ENCODE data around the gene LTBP1. TPM values are rescaled to one million over a fixed set of nuclear protein-coding genes. Genes with fewer than 3 reads are reported as not detected.

LTBP1 gene
- total RNA-seq, 2 donors from 2014 or later: 25.9 to 99.8 TPM

GRCh38 chr2:33442528-33443079 is 495.9 kb downstream of the LTBP1 start:
- TF ChIP-seq POLR2A (IDR thresholded peaks at IDR 0.05) (no peak), POLR2AphosphoS5 (IDR thresholded peaks at IDR 0.05) (no peak)
- TF ChIP-seq, protein P1, sequence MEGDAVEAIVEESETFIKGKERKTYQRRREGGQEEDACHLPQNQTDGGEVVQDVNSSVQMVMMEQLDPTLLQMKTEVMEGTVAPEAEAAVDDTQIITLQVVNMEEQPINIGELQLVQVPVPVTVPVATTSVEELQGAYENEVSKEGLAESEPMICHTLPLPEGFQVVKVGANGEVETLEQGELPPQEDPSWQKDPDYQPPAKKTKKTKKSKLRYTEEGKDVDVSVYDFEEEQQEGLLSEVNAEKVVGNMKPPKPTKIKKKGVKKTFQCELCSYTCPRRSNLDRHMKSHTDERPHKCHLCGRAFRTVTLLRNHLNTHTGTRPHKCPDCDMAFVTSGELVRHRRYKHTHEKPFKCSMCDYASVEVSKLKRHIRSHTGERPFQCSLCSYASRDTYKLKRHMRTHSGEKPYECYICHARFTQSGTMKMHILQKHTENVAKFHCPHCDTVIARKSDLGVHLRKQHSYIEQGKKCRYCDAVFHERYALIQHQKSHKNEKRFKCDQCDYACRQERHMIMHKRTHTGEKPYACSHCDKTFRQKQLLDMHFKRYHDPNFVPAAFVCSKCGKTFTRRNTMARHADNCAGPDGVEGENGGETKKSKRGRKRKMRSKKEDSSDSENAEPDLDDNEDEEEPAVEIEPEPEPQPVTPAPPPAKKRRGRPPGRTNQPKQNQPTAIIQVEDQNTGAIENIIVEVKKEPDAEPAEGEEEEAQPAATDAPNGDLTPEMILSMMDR (IDR thresholded peaks at IDR 0.05): no peak
- no peak overlapping the region for H3K4me3 ChIP-seq
- no peaks in the 10 kb centered on the region for H3K4me1 ChIP-seq (replicated peaks)
- no peaks in the 10 kb centered on the region for H3K9me3 ChIP-seq
- intact Hi-C loops (cut with DNase I): no loop called here
- no peak overlapping the region for H3K27ac ChIP-seq
- no peak for DNase-seq (ENCODE audit: low spot score)
- no peaks in the 10 kb centered on the region for H3K36me3 ChIP-seq
- 72% methylated on average over 6 of the region's 6 CpGs for WGBS
- no peaks in the 10 kb centered on the region for H3K27me3 ChIP-seq (replicated peaks; ENCODE audit: insufficient read depth)

- H3K27ac ChIP-seq: no peak overlapping the region
- TF ChIP-seq POLR2A (IDR thresholded peaks at IDR 0.05) (no peak), POLR2AphosphoS5 (IDR thresholded peaks at IDR 0.05) (no peak)
- TF ChIP-seq, protein P1 (IDR thresholded peaks at IDR 0.05): no peak
Measured at GRCh38 chr2:33443274-33443829, 496.6 kb downstream of the LTBP1 start.

DNA sequence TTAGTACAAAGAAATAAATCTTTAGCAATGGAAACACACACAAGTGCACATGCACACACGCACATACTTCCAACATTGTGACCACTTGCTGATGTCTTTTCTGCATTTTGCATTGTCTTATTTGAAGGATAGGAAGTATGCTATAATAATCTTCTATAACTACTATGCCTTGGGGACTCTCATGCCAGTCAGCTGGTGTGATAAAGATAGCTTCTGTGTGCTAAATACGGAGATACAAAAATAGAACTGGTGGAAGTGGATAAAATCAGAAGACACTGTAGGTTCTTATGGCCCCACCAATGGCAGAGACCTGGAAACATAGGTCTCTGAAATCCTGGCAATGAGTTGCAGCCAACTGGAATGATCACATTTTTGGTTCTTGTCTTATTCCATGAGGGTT is 498.2 kb downstream of the LTBP1 start:
- TF ChIP-seq, protein P1 (IDR thresholded peaks at IDR 0.05): no peak
- no peak for TF ChIP-seq POLR2A (IDR thresholded peaks at IDR 0.05)
- TF ChIP-seq POLR2AphosphoS5 (IDR thresholded peaks at IDR 0.05): no peak
- Histone ChIP-seq H3K27me3 (replicated peaks; ENCODE audit: insufficient read depth) (no peaks in the 10 kb centered on the region), H3K4me1 (replicated peaks) (no peaks in the 10 kb centered on the region), H3K9me3 (no peaks in the 10 kb centered on the region), H3K27ac (no peak overlapping the region), H3K4me3 (no peak overlapping the region), H3K36me3 (no peaks in the 10 kb centered on the region)
- WGBS: 84% methylated on average over 2 of the region's 2 CpGs
- intact Hi-C loops (cut with DNase I): no loop called here
- DNase-seq (ENCODE audit: low spot score): no peak

More at GRCh38 chr2:33443274-33443829, 496.6 kb downstream of the LTBP1 start:
- H3K4me1 ChIP-seq (replicated peaks): no peaks in the 10 kb centered on the region
- no peaks in the 10 kb centered on the region for H3K36me3 ChIP-seq
- H3K9me3 ChIP-seq: no peaks in the 10 kb centered on the region
- no peak for DNase-seq (ENCODE audit: low spot score)
- intact Hi-C loops (cut with DNase I): no loop called here
- H3K4me3 ChIP-seq: no peak overlapping the region
- WGBS: 87% methylated on average over 3 of the region's 3 CpGs
- H3K27me3 ChIP-seq (replicated peaks; ENCODE audit: insufficient read depth): no peaks in the 10 kb centered on the region

GRCh38 chr2:33448220-33448899 is 501.6 kb downstream of the LTBP1 start:
- no peak for TF ChIP-seq POLR2AphosphoS5 (IDR thresholded peaks at IDR 0.05)
- TF ChIP-seq, protein P1 (IDR thresholded peaks at IDR 0.05): no peak
- TF ChIP-seq POLR2A (IDR thresholded peaks at IDR 0.05): no peak
- Histone ChIP-seq H3K9me3 (no peaks in the 10 kb centered on the region), H3K36me3 (no peaks in the 10 kb centered on the region), H3K27ac (no peak overlapping the region), H3K27me3 (replicated peaks; ENCODE audit: insufficient read depth) (no peaks in the 10 kb centered on the region), H3K4me3 (no peak overlapping the region), H3K4me1 (replicated peaks) (no peaks in the 10 kb centered on the region)
- no peak for DNase-seq (ENCODE audit: low spot score)
- intact Hi-C loops (cut with DNase I): no loop called here
- WGBS: 35% methylated on average over 2 of the region's 2 CpGs

Small RNAs within 50 kb of the gene (microRNA-seq; reads per million reads assigned to microRNA genes)
- not detected for gene MIR4430

Small RNAs within 50 kb of the gene (small RNA-seq; reads per million reads assigned to genes)
- gene RF00019: 0 reads per million in 2 donors
- 0 reads per million in 2 donors for gene RNA5SP91
- 0 reads per million in 2 donors for gene RNA5SP92
